Measurements from ENCODE around the gene IER5L. TPM values are rescaled to one million over a fixed set of nuclear protein-coding genes. Genes with fewer than 3 reads are reported as not detected.

The IER5L gene
- total RNA-seq, 2 donors from 2014 or later: 6.8 to 8.1 TPM

DNA sequence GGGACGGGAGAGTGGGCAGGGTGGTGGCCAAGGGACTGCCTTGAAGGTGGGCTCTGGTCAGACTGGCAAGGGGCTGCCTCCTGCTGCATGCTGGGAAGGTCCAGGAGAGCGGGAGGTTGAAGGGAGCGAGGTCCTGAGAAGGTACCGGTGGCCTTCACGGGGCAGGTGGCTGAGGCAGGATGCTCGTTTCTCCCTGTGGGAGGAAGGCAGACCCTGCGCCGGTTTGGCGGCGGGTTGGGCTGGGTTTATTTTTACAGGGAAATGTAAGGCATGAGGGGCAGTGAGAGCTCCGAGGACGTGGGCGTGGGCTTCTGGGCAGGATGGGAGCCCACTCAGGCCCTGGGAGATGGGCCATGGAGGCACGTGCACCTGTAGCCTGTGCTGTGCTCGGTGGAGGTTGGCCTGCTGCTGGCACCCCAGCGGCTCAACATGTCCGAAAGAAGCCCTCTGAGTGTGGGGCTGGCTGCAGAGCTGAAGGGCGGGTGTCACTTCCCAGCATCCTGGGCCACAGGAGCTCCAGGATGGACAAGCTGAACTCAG, 27.3 kb downstream of the IER5L start:
- Histone ChIP-seq H3K4me1 (ENCODE audit: control insufficient read depth, insufficient read depth, low read length) (no peaks in the 10 kb centered on the region), H3K9me3 (ENCODE audit: control insufficient read depth, low read length) (no peaks in the 10 kb centered on the region), H3K27ac (ENCODE audit: low read depth, low read length) (no peak overlapping the region), H3K4me3 (ENCODE audit: low read length) (no peak overlapping the region), H3K9ac (ENCODE audit: extremely low read depth, low read length, poor library complexity, severe bottlenecking) (no peak overlapping the region), H3K36me3 (ENCODE audit: control insufficient read depth, insufficient read depth, low read length) (peaks cover 28% of the 10 kb centered on the region), H3K27me3 (ENCODE audit: control insufficient read depth, insufficient read depth, low read length, poor library complexity, severe bottlenecking) (no peaks in the 10 kb centered on the region)
- H3K27me3 Mint-ChIP-seq (ENCODE audit: insufficient read depth): no peaks in the 10 kb centered on the region
- H3K36me3 Mint-ChIP-seq (ENCODE audit: low read depth): peaks cover 42% of the 10 kb centered on the region
- no peaks in the 10 kb centered on the region for H3K9me3 Mint-ChIP-seq
- DNase-seq: no peak
- 89 to 90% methylated on average over 12 to 18 of the region's 18 CpGs for WGBS, 2 experiments (ENCODE audit: insufficient coverage in 1 of 2, insufficient read length in 1 of 2)
- peaks cover 5% of the 10 kb centered on the region for H3K4me1 Mint-ChIP-seq
- H3K4me3 Mint-ChIP-seq: no peak overlapping the region
- H3K27ac Mint-ChIP-seq: no peak overlapping the region
- TF ChIP-seq, protein P1, sequence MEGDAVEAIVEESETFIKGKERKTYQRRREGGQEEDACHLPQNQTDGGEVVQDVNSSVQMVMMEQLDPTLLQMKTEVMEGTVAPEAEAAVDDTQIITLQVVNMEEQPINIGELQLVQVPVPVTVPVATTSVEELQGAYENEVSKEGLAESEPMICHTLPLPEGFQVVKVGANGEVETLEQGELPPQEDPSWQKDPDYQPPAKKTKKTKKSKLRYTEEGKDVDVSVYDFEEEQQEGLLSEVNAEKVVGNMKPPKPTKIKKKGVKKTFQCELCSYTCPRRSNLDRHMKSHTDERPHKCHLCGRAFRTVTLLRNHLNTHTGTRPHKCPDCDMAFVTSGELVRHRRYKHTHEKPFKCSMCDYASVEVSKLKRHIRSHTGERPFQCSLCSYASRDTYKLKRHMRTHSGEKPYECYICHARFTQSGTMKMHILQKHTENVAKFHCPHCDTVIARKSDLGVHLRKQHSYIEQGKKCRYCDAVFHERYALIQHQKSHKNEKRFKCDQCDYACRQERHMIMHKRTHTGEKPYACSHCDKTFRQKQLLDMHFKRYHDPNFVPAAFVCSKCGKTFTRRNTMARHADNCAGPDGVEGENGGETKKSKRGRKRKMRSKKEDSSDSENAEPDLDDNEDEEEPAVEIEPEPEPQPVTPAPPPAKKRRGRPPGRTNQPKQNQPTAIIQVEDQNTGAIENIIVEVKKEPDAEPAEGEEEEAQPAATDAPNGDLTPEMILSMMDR (conservative IDR thresholded peaks at IDR 0.05): no peak

DNA sequence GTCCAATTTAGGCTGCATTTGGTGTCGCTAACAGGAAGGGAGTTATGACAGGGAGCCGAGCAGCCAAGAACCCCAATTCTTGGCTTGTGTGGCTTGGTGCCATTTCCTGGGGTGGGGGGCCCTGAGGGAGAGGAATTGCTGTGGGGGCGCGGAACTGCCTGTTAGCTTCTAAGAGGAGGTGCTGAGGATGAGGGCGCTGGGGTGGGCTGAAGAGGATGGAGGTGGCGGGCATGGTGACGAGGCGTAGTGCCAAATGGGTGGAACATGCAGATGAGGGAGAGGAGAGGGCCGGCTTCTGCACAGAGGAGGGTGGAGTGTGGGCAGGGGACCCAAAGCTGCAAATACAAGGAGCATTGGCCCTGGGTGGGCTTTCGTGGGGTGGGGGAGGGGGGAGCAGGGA, 27.9 kb downstream of the IER5L start:
- H3K36me3 Mint-ChIP-seq (ENCODE audit: low read depth): peaks cover 40% of the 10 kb centered on the region
- WGBS, 2 experiments (ENCODE audit: insufficient coverage in 1 of 2, insufficient read length in 1 of 2): 95 to 100% methylated on average over 6 to 10 of the region's 10 CpGs
- no peak overlapping the region for H3K9ac ChIP-seq (ENCODE audit: extremely low read depth, low read length, poor library complexity, severe bottlenecking)
- no peaks in the 10 kb centered on the region for H3K9me3 ChIP-seq (ENCODE audit: control insufficient read depth, low read length)
- H3K27ac Mint-ChIP-seq: peak overlapping the region; percentile 44
- peaks cover 30% of the 10 kb centered on the region for H3K36me3 ChIP-seq (ENCODE audit: control insufficient read depth, insufficient read depth, low read length)
- TF ChIP-seq, protein P1 (conservative IDR thresholded peaks at IDR 0.05): no peak
- H3K9me3 Mint-ChIP-seq: no peaks in the 10 kb centered on the region
- H3K27ac ChIP-seq (ENCODE audit: low read depth, low read length): no peak overlapping the region
- H3K27me3 ChIP-seq (ENCODE audit: control insufficient read depth, insufficient read depth, low read length, poor library complexity, severe bottlenecking): no peaks in the 10 kb centered on the region
- peaks cover 5% of the 10 kb centered on the region for H3K4me1 Mint-ChIP-seq
- H3K27me3 Mint-ChIP-seq (ENCODE audit: insufficient read depth): no peaks in the 10 kb centered on the region
- no peak for DNase-seq
- H3K4me1 ChIP-seq (ENCODE audit: control insufficient read depth, insufficient read depth, low read length): no peaks in the 10 kb centered on the region
- no peak overlapping the region for H3K4me3 Mint-ChIP-seq
- H3K4me3 ChIP-seq (ENCODE audit: low read length): no peak overlapping the region

DNA sequence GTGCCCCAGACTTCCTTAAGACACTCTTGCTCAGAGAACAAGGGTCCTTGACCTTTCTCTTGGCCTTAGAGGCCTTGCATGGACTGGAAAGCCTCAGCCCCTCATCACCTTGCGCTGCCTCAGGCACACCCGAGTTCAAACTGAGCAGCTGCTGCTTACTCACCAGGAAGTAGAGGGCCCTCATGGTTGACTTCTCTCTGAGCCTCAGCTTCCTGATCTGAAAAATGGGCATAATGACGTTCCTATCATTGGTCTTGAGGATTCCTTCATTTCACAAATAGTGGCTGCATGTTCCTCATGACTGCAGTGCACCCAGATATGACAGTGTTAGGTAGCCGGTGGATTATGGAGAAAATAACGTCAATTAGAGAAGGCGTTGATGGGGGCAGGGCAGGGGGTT, 28.6 kb downstream of the IER5L start:
- H3K4me3 ChIP-seq (ENCODE audit: low read length): no peak overlapping the region
- TF ChIP-seq, protein P1 (conservative IDR thresholded peaks at IDR 0.05): no peak
- no peaks in the 10 kb centered on the region for H3K9me3 Mint-ChIP-seq

More for the DNA sequence above, 28.6 kb downstream of the IER5L start:
- no peaks in the 10 kb centered on the region for H3K4me1 ChIP-seq (ENCODE audit: control insufficient read depth, insufficient read depth, low read length)
- H3K9me3 ChIP-seq (ENCODE audit: control insufficient read depth, low read length): no peaks in the 10 kb centered on the region
- Mint-ChIP-seq H3K27me3 (ENCODE audit: insufficient read depth) (no peaks in the 10 kb centered on the region), H3K27ac (no peak overlapping the region), H3K4me1 (peaks cover 5% of the 10 kb centered on the region), H3K36me3 (ENCODE audit: low read depth) (peaks cover 38% of the 10 kb centered on the region), H3K4me3 (no peak overlapping the region)
- no peak for DNase-seq
- no peaks in the 10 kb centered on the region for H3K27me3 ChIP-seq (ENCODE audit: control insufficient read depth, insufficient read depth, low read length, poor library complexity, severe bottlenecking)
- WGBS, 2 experiments (ENCODE audit: insufficient coverage in 1 of 2, insufficient read length in 1 of 2): 88 to 90% methylated on average over 6 of the region's 6 CpGs
- H3K36me3 ChIP-seq (ENCODE audit: control insufficient read depth, insufficient read depth, low read length): peaks cover 30% of the 10 kb centered on the region
- no peak overlapping the region for H3K27ac ChIP-seq (ENCODE audit: low read depth, low read length)
- H3K9ac ChIP-seq (ENCODE audit: extremely low read depth, low read length, poor library complexity, severe bottlenecking): no peak overlapping the region

All from endodermal cell (in vitro differentiated cells).